ENCODE measurements around the gene CLSTN1. TPM values are rescaled to one million over a fixed set of nuclear protein-coding genes. Genes with fewer than 3 reads are reported as not detected.

The CLSTN1 gene
- total RNA-seq, 1 donor from 2014 or later: 84.8 TPM

GRCh38 chr1:9744106-9744799 is 79.5 kb downstream of the CLSTN1 start:
- Mint-ChIP-seq H3K4me3 (ENCODE audit: unreplicated experiment) (peak overlapping the region; percentile 28), H3K27ac (ENCODE audit: unreplicated experiment) (no peak overlapping the region), H3K9me3 (ENCODE audit: unreplicated experiment) (no peaks in the 10 kb centered on the region), H3K27me3 (ENCODE audit: unreplicated experiment) (no peaks in the 10 kb centered on the region), H3K36me3 (ENCODE audit: low read depth, unreplicated experiment) (peaks cover 25% of the 10 kb centered on the region), H3K4me1 (ENCODE audit: unreplicated experiment) (no peaks in the 10 kb centered on the region)
- TF ChIP-seq CTCF (IDR thresholded peaks at IDR 0.05; ENCODE audit: unreplicated experiment): no peak
- no peak for DNase-seq (ENCODE audit: low spot score)

- H3K27me3 Mint-ChIP-seq (ENCODE audit: unreplicated experiment): peaks cover 3% of the 10 kb centered on the region
- H3K4me3 Mint-ChIP-seq (ENCODE audit: unreplicated experiment): no peak overlapping the region
- TF ChIP-seq CTCF (IDR thresholded peaks at IDR 0.05; ENCODE audit: unreplicated experiment): no peak
- peaks cover 2% of the 10 kb centered on the region for H3K4me1 Mint-ChIP-seq (ENCODE audit: unreplicated experiment)
- no peak for DNase-seq (ENCODE audit: low spot score)
- no peak overlapping the region for H3K27ac Mint-ChIP-seq (ENCODE audit: unreplicated experiment)
- peaks cover 48% of the 10 kb centered on the region for H3K36me3 Mint-ChIP-seq (ENCODE audit: low read depth, unreplicated experiment)
- H3K9me3 Mint-ChIP-seq (ENCODE audit: unreplicated experiment): no peaks in the 10 kb centered on the region
Observed at GRCh38 chr1:9737671-9738070, 86.1 kb downstream of the CLSTN1 start.

DNA sequence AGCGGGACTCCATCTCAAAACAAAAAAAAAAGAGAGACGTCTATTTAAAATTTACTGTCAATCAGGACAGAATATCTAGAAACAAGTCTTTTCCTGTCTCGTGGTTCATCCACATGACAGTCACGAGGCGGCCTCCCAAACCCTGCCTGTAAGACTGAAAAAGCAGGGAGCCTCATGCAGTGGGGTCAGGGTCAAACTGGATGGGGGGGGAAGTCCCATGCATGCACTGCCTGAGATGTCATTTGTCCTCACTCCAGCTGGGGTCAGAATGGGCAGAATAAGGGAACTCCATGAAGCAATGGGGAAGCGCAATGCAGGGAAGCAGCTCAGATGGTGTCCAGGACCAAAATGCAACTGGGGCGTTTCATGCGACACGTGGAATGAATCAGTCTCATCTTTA is 86.7 kb downstream of the CLSTN1 start:
- DNase-seq (ENCODE audit: low spot score): no peak
- peaks cover 51% of the 10 kb centered on the region for H3K36me3 Mint-ChIP-seq (ENCODE audit: low read depth, unreplicated experiment)
- H3K4me3 Mint-ChIP-seq (ENCODE audit: unreplicated experiment): no peak overlapping the region
- peaks cover 3% of the 10 kb centered on the region for H3K27me3 Mint-ChIP-seq (ENCODE audit: unreplicated experiment)
- H3K4me1 Mint-ChIP-seq (ENCODE audit: unreplicated experiment): peaks cover 2% of the 10 kb centered on the region
- H3K9me3 Mint-ChIP-seq (ENCODE audit: unreplicated experiment): no peaks in the 10 kb centered on the region
- H3K27ac Mint-ChIP-seq (ENCODE audit: unreplicated experiment): no peak overlapping the region
- TF ChIP-seq CTCF (IDR thresholded peaks at IDR 0.05; ENCODE audit: unreplicated experiment): no peak

- DNase-seq (ENCODE audit: low spot score): no peak
- H3K36me3 Mint-ChIP-seq (ENCODE audit: low read depth, unreplicated experiment): peaks cover 53% of the 10 kb centered on the region
- H3K27ac Mint-ChIP-seq (ENCODE audit: unreplicated experiment): no peak overlapping the region
- no peak for TF ChIP-seq CTCF (IDR thresholded peaks at IDR 0.05; ENCODE audit: unreplicated experiment)
- H3K27me3 Mint-ChIP-seq (ENCODE audit: unreplicated experiment): peaks cover 8% of the 10 kb centered on the region
- H3K4me3 Mint-ChIP-seq (ENCODE audit: unreplicated experiment): no peak overlapping the region
- H3K9me3 Mint-ChIP-seq (ENCODE audit: unreplicated experiment): no peaks in the 10 kb centered on the region
- peaks cover 2% of the 10 kb centered on the region for H3K4me1 Mint-ChIP-seq (ENCODE audit: unreplicated experiment)
Observed at GRCh38 chr1:9736241-9736640, 87.5 kb downstream of the CLSTN1 start.

DNA sequence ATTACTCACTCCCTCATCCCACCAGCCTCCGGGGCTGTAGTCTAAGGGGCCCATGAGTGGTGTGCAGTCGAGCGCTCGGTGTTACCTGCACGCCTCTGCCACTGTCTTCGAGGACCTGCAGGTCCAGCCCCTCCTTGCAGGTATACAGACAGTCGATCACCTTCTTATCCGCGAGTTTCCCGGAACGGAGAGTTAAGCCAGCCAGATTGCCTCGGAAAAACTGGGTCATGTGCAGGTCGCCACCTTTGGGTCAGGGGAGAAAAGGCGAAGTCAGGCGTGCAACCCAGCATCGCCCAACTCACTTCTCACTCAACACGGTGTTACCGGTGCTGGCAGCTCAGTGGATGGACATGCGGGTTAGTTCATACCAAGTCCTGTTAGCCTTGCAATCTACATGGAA is 88.0 kb downstream of the CLSTN1 start:
- Mint-ChIP-seq H3K27me3 (ENCODE audit: unreplicated experiment) (peaks cover 10% of the 10 kb centered on the region), H3K4me3 (ENCODE audit: unreplicated experiment) (no peak overlapping the region), H3K36me3 (ENCODE audit: low read depth, unreplicated experiment) (peaks cover 52% of the 10 kb centered on the region), H3K27ac (ENCODE audit: unreplicated experiment) (no peak overlapping the region), H3K4me1 (ENCODE audit: unreplicated experiment) (peaks cover 2% of the 10 kb centered on the region), H3K9me3 (ENCODE audit: unreplicated experiment) (no peaks in the 10 kb centered on the region)
- no peak for TF ChIP-seq CTCF (IDR thresholded peaks at IDR 0.05; ENCODE audit: unreplicated experiment)
- no peak for DNase-seq (ENCODE audit: low spot score)

All from endothelial cell (in vitro differentiated cells).